ENCODE data around the gene KIF6.
"Not testable (repeated sequence)": the region's sequence is repeated elsewhere in the genome, so short reads cannot be mapped to it uniquely, and the experiment has no call there.

Gene KIF6

DNA sequence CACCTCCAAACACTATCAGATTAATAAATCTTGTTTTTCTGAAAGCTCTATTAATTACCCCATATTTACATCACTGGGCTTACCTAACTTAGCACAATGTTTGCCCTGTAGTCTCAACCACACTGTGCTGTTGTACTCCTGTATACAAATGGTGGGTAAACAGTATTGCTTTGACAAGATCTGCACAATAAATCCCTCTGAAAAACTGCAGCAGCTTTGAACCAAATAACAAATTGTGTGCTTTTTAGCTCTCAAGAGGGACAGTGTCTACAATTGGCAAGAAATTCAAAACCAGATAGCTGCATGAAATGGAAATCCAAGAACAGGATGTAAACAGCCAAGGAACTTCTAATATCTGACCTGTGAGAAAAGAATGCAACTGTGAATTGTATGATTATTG is 10.4 kb downstream of the KIF6 start:
- DNase-seq (ENCODE audit: low spot score): no peak

DNA sequence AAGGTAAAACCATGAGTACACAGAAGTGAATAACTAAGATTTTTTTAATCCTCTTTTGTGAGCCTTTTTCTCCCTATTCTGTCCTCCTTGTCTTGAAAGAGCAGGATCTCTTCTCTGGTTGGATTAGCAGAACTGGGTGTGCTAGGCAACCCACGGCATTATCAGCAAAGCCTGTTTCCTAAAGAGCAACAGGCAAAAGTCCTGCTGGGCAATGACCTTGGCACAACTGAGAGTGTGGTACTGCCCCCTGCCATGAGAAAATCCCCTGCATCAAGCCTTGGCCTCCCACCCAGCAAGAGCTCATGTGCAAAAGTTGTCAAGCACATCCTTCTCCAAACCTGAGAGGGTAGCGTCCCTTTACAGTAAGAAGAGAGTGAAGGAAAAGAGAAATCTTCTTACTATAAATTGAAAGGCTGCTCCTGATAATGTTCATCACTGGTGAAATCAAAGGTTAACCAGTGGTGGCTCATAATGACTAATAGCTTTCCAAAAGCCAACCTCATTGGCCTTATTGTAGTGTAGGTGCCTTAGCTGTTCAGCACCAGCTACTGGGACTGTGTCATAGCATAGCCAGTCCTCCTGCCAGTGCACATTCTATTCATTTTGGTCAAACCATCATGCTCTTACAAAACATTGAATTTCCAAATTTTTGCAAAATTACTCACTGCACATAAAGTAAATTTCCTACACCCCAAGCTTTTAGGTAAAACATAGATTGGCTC is 17.1 kb downstream of the KIF6 start:
- no peak for DNase-seq (ENCODE audit: low spot score)

DNA sequence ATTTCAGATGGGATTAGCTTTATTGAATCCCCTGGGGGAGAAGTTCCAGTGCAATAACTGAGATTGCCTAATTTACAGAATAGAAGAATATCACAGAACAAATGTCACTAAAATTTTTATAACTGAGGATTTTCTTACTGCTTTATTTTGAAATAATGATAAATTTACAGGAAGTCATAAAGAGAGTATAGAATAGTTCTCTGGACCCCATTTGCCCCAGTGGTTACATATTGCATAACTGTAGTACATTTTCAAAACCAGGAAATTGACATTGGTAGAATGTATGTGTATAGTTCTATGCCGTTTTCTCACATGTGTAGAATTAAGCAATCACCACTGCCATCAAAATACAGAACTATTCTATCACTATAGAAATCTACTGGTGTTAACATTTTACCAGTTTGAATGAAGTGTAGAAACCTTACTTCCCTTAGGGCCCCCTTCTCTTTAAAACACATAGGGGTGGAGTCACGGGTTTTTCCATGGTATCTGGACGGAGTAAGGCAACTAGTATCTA is 18.3 kb downstream of the KIF6 start:
- DNase-seq (ENCODE audit: low spot score): no peak

DNA sequence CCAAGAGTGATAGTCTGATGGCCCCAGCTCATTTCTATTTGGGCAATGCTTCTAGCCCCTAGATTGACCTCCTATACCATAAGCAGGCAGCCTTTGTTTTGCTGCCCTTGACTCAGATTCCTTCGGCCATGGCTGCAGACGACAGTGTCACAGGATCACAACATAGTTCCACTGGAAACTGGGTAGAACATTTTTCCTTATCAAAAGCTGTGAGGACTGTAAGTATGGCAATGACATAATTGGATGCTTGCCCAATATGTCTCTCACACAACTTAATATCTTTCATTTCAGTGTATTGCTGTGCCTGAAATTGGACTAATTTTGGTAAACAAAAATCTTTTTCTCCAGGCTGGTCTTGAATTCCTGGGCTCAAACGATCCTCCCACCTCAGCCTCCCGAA is 22.9 kb downstream of the KIF6 start:
- DNase-seq (ENCODE audit: low spot score): no peak

DNA sequence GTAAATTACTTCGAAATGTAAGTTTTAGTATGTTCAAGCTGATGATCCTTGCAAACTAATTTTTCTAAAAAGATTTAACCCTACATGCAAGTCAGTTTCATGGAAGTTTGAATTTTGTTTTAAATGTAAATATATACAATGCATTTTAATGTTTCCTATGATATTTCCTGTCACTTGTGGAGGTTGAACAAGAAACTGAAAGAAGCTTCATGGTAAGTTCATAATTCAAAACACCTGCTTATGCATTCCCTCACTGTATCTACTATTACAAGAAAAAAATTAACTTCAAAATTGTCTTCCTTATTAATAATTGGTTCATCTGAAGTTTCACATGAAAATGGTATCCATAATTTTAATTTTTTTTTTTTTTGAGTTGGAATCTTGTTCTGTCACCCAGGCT is 24.8 kb downstream of the KIF6 start:
- DNase-seq (ENCODE audit: low spot score): no peak

DNA sequence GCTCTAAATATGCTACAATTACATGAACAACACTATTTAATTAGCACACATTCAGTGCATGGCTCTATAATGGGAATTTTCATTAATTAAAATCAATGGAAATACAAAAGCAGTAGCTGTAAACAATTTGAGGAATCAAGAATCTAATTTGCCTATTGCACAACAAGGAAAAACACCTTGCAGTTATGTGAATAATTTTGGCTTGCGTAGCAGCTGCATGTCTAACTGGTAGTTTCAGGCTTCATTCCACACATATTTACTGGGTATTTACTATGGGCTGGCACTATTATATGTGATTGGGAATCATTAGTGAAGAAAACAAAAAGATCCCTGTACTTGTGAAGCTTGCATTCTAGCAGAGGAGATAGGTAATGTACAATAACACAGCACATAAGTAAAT is 26.4 kb downstream of the KIF6 start:
- DNase-seq (ENCODE audit: low spot score): no peak

DNA sequence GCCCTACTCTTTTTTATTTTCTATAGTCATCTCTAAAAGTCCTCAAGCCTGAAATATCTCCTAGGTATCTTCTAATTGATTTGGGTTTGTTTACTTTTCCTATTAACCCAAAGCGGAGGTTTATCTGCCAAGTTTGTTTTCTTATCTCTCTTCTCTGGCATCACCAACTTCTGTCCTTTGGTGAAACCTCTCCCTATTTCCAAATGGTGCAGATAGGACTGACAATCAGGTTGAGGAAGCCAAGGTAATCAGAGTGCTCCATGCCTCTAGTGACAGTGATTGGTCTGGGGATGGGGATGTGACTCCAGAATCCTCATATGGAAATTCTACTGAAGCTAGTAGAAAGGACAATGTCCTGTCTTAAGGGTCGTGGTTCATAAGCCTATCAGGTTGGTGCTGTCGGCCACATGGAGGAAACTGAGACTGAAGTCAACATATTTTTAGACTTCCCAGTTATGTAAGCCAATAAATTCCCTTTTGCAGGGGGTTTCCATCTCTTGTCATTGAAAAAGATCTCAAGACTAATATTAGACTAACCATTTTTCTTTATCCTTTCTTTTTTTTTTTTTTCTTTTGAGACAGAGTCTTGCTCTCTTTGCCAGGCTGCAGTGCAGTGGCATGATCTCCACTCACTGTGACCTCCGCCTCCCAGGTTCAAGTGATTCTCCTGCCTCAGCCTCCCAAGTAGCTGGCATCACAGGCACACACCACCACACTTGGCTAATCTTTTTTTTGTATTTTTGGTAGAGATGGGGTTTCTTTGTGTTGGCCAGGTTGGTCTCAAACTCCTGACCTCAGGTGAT is 28.0 kb downstream of the KIF6 start:
- no peak for DNase-seq (ENCODE audit: low spot score)

DNA sequence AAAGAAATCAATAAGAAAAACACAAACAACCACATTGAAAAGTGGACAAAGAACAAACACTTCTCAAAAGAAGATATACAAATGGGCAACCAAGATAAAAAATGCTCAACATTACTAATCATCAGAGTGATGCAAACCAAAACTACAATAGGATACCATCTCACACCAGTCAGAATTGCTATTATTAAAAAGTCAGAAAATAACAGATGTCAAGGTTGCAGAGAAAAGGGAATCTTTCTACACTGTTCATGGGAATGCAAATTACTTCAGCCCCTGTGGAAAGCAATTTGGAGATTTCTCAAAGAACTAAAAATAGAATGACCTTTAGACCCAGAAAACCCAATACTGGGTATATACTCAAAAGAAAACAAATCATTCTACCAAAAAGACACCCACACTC is 29.8 kb downstream of the KIF6 start:
- no peak for DNase-seq (ENCODE audit: low spot score)

DNA sequence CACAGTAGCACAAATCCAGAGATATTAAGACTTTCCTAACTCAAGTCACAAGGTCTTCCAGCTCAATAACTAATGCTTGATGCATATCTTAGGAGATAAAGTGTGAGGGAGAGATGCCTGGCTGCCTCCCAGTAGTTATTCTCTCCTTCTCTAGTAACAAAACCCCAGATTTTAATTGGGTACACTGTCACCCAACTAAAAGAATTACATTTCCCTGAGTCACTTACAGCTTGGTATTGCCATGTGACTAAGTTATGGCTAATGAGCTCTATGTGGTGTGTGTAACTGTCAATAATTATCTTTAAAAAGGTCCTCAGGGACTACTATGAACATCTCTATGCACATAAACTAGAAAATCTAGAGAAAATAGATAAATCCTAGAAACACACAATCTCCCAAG is 32.0 kb downstream of the KIF6 start:
- no peak for DNase-seq (ENCODE audit: low spot score)

DNA sequence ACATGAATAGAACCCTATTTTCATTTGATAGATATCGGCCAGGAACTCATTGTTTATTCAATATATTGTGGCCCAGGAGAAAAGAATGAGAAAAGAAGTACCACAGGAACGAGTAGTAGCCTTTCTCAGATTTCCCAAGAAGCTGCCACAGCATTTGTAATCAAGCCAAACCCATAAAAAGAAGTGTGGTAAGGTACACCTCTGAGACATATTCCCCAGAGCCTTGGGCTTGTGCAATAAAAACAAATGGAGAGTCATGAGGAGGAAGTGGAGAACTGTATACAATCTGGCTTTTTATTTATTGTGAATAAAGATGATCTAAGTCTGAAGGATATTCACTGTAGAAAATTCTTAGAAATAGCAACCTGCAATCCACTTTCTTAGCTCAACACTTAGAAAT is 36.7 kb downstream of the KIF6 start:
- no peak for DNase-seq (ENCODE audit: low spot score)

DNA sequence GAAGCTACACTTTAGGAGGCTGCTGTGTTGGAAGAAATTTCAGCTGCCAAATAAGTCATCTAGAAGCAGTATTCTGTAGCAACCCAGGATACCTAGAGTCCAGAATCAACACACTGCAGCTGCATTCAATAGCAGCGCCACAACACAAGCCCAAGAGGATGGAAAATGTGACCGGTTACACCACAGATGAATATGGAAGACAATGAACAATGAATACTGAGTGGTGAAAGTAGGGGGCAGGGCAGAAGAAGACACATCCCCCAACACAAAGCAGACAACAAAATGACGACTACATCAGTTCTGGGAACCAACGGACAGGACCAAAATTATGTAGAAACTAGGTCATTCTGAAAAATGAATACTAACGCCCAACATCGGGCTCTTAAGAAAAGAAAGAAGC is 38.2 kb downstream of the KIF6 start:
- no peak for DNase-seq (ENCODE audit: low spot score)

DNA sequence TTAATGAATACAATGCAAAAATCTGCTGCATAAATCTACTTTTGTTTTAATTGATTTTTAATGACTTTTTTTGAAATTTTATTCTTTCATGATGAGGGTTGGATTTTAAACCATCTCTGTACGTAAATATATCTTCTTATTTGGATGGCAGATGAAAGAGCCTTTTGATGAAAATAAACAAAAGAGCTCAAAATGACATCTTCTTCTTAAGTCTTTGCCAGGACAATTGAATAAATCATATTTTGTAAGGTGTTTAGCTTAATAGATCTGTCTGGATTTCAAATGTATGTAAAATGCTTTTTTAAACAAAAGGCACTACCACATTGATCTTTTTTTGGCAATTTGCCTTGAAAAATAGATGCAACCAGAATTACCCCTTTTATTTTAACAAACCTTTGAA is 39.3 kb downstream of the KIF6 start:
- DNase-seq (ENCODE audit: low spot score): no peak

DNA sequence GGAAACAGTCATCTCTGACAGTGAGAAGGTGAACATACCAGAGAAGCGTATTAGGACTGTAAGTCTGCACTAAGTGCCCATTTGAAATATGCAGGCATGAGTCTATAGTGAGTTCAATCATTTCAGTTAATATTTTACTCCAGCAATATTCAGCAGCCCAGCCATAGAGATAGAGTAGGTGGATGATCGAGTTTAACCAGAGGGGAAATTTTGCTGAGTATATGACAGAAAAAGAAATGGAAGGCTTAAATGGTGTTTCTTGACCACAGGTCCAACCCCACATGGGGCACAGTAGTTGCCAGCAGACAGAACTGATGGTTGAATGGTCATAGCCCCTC is 39.8 kb downstream of the KIF6 start:
- no peak for DNase-seq (ENCODE audit: low spot score)

DNA sequence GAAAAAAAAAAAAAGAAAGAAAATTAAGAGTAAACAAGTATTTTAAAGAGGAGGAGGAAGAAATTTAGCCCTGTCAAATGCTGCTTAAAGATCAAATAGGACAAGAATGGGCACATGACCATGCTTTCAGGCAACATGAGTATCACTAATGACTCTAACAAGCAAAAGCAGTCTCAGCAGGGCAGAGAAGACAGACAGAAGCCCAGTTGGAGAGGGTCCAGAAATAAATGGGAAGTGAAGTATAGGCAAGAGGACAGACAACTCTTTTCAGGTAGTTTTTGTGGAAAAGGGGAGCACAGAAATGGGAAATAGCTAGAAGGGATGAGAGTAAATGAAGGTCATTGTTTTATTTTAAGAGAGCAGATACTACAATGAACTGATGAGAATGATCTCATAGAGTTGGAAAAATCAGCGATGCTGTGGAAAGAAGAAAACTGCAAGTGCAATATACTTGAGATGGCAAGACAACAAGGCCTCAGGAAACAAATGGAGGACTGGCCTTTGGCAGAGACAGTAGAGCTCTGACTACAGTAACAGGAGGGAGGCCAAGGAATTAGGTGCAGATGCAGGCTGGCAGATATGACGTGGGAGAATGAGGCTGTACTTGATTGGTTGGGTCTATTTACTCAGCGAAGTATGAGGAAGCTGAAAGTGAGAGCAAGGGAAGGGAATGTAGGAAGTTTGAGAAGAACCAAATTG is 40.3 kb downstream of the KIF6 start:
- DNase-seq (ENCODE audit: low spot score): no peak

DNA sequence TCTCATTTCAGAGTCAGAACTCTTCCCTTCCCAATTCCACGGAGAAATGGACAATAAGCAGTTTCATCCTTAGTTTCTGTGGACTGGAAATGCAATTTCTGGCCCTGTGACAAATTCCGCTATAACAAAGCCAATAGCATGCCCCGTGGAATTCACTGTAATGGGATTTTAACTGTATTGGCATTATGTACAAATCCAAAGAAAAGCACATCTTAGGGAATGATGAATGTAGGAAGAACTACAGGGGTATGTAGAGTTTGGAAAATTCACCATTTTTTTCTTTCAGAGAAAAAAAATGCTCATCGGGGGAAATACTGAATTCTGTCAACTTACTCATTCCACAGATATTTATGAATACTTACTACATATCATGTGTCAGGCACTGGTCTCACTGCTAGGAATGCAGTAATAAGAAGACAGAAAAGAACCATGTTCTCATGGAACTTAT is 43.5 kb downstream of the KIF6 start:
- no peak for DNase-seq (ENCODE audit: low spot score)

DNA sequence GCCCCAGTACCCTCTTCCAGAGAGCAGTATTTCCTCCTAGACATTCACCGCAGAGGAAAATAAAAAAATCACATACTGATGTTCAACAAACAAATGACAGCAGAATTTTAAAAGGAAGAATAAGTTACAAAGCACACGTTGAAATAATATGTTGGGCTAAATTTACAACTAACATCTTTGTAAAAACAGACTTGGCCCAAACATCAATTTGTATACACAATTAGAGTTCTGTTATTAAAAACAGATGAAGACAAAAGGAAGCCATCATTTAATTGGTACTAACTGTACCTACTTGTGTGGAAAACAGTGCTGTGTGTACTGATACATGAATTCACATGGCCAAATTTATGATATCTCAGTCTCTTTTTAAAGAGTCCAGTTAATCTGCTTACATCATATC is 46.3 kb downstream of the KIF6 start:
- DNase-seq (ENCODE audit: low spot score): no peak

DNA sequence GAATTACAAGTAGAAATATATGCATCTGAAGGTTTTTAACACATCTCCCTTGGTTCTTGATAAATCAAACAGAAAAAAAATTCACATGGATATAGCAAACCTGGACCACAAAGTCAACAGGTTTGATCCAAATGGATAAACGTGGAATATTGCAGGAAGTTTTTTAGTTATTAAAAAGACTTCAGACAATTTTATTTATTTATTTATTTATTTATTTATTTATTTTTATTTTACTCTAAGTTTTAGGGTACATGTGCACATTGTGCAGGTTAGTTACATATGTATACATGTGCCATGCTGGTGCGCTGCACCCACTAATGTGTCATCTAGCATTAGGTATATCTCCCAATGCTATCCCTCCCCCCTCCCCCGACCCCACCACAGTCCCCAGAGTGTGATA is 47.9 kb downstream of the KIF6 start:
- DNase-seq (ENCODE audit: low spot score): not testable (repeated sequence)

DNA sequence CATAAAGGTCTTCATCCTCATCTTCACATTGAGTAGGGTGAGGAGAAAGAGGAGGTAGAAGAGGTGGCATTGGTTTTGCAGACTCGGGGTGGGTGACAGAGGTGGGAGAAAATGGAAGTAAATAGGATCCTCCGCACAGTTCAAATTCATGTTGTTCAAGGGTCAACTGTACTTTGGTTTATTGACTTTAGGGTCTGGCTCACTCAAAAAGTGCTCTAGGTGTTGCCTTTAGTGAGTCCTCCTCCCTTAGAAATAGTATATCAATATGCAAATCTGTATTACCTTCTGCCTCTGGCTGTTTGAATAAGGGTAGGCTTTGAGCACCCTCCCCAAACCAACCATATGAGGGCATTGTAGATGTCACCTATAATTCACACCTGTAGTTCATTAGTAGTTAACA is 54.7 kb downstream of the KIF6 start:
- no peak for DNase-seq (ENCODE audit: low spot score)

DNA sequence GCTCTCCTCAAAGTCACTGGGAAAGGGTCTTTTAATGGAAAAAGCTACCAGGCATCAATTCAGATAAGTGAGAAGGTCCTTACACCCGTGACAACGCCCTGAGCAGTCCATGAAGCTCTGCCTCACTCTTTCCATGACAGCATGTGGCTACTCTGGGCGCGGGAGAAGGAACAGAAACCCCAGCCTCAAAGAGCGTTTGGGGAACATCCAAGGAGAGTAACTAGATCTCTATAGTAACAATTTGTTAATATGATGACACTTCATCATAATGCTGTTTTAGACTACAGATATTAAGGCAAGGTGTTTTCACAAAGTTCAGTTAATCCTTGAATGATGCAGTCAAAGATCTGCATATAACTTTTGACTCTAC is 55.2 kb downstream of the KIF6 start:
- no peak for DNase-seq (ENCODE audit: low spot score)

DNA sequence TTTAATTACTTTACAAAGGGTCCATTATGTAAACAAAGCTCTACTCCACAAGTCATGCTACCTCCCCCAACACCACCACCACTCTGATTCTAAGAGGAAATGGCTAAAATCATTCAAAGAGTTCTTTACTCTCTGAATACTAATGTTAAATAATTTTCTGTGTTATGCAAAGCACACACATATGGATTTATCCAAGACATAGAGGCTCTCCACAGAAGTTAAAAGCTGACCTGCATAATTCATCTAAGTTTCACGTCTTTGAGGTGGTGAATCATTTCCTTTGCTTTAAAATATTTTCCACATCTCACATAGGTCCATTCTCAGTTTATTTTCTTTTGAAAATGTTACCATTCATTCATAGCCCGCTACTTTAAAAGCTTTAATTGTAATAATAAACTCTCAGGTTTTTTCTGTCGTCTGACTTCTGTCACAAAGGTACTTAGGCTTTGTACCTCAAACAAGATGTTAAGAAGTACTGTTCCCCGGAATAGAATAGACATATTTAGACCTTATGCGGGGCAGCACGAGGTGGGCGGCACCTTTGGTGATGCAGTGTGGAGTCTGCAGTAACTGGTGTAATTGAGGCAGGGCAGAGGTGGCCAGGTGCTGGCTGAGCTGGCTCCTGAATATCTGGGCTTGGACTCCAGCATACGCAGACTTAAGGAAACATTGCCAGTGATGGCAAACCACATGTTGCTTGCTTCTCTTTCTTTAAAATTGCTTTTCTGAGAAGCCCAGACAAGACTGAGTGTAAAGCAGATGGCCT is 55.8 kb downstream of the KIF6 start:
- DNase-seq (ENCODE audit: low spot score): no peak

DNA sequence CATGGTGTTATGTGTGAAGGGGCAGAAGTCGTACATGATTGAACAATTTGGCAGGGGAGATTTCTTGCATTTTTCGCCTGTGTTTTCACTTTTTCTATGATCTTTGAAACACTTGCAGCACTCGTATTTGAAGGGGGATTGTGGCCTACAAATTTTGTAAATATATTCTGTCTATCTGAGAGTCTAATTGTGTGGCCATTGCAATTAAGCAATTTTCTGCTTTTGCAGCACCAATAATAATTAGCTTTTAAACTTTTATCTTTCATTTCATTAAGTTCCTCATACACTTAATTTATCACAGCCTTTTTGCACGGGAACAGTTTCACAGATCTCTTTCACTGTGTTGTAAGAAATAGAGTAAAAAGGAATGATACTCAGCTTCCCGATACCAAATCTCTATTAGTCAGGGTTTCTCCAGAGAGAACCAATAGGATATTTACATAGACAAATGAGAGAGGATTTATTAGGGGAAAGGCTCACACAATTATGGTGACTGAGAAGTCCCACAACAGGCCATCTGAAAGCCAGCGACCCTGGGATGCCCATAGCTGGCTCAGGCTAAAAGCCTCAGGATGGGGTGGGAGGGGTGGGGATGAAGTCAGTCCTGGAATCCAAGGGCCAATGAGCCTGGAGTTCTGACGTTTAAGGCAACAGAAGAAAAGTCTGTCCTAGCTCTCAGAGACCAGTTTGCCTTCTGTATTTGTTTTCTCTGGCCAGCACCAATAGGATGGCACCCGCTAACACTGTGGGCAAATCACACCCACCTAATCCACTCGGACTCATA is 58.3 kb downstream of the KIF6 start:
- DNase-seq (ENCODE audit: low spot score): no peak

DNA sequence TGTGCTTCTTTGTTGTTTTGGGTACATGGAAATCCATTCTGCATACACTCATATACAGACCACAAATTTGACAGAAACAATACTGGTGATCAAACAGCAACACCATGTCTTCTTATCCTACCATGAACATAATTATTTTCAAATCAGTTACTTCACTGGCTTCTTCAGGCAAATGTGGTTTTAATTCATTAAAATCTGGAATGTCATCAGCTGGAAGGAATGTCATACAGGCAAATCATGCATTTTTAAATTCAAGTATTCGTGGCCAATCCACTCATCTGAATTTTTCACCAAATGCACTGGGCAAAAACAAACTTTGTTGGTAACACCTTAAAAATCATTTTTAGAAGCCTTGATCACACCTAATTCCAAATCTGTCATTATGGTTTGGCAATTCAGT is 59.3 kb downstream of the KIF6 start:
- no peak for DNase-seq (ENCODE audit: low spot score)

Measured in HuH-7.5 (cell line).